Measurements from ENCODE around the gene CHL1. TPM values are rescaled to one million over a fixed set of nuclear protein-coding genes. Genes with fewer than 3 reads are reported as not detected.

The CHL1 gene
- total and polyA plus RNA-seq, 2 of the 8 experiments (the other 6 are each of a cell fraction or from before 2014, with no cell fraction given) = 0.05 to 0.99 TPM

DNA sequence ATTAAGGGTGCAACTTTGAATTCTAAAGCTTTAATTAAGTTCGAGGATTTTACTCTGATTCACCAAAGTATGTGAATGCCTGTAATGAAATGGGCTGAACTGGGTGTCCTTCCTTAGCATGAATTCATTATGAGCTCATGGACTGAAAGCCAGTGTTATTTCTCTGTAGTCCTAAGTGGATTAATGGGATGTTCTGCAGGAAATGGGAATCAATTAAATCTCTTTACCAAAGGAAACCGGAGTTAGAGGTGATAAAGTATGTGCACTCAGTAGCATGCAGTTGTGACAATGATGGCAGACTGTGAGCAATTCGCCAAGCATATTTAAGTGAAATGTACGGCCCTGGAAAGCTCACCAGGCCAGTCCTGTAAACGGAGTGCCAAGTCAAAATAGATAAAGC, 138.7 kb downstream of the CHL1 start:
- H2AFZ ChIP-seq (ENCODE audit: low read length) = no peak overlapping the region
- H3K4me3 ChIP-seq (ENCODE audit: extremely low read depth in 1 of 4, insufficient read depth in 2 of 4, low read depth in 3 of 4, low read length in 4 of 4) = no peak overlapping the region
- FAIRE-seq = no peak
- no peak overlapping the region for H3K27ac ChIP-seq (ENCODE audit: low read depth, low read length)
- no peaks in the 10 kb centered on the region for H3K79me2 ChIP-seq (ENCODE audit: control insufficient read depth in 1 of 2, insufficient read depth in 2 of 2, low read length in 2 of 2)
- H3K18ac ChIP-seq (ENCODE audit: extremely low read depth, low read length) = no peak overlapping the region
- H3K4ac ChIP-seq (replicated peaks; ENCODE audit: insufficient read length, low read depth, low read length) = no peak overlapping the region
- no peak overlapping the region for H2AK5ac ChIP-seq (ENCODE audit: low read depth, low read length)
- no peak overlapping the region for H4K91ac ChIP-seq (replicated peaks; ENCODE audit: insufficient read length, low read length)
- no peak overlapping the region for H4K8ac ChIP-seq (ENCODE audit: extremely low read depth, insufficient read depth, low read length)
- WGBS, 2 experiments (ENCODE audit: extremely low coverage in 1 of 2, insufficient coverage in 1 of 2, insufficient read length in 1 of 2, insufficient replicate concordance in 2 of 2, low coverage in 1 of 2, low lambda C conversion rate in 2 of 2, missing lambda C conversion rate in 1 of 2) = 91% methylated on average over 5 of the region's 5 CpGs; no CpG with 5 or more reads in 1 of the 2 experiments
- no peak overlapping the region for H3K23ac ChIP-seq (ENCODE audit: insufficient read length)
- TF ChIP-seq CBX8 (IDR thresholded peaks at IDR 0.05; ENCODE audit: borderline replicate concordance, low read depth, low read length) = no peak
- no peaks in the 10 kb centered on the region for H3K23me2 ChIP-seq (ENCODE audit: low read depth, low read length)
- H3K27me3 ChIP-seq (replicated peaks in 1 of 4; ENCODE audit: control insufficient read depth in 3 of 4, extremely low read depth in 1 of 4, insufficient read depth in 3 of 4, low read length in 3 of 4) = no peaks in the 10 kb centered on the region
- H3K79me1 ChIP-seq (ENCODE audit: low read depth, low read length) = no peaks in the 10 kb centered on the region
- no peak for DNase-seq (ENCODE audit: low read depth in 1 of 2, low spot score in 2 of 2)
- H4K5ac ChIP-seq (ENCODE audit: insufficient read length, low read depth, low read length) = no peak overlapping the region
- POLR2A ChIA-PET (ENCODE audit: partially characterized antibody) = no interaction called here
- H3K4me1 ChIP-seq (replicated peaks in 1 of 4; ENCODE audit: control insufficient read depth in 3 of 4, insufficient read depth in 4 of 4, low read length in 3 of 4) = peaks cover 0 to 3% (median 0%) of the 10 kb centered on the region in 4 experiments; a peak in 1 of 7 replicates
- no peaks in the 10 kb centered on the region for H3K9me3 ChIP-seq (ENCODE audit: insufficient read depth in 2 of 2, low read depth in 1 of 2, low read length in 1 of 2)
- no peak overlapping the region for H3K14ac ChIP-seq (ENCODE audit: insufficient read length)
- no peak overlapping the region for H3K56ac ChIP-seq (replicated peaks; ENCODE audit: insufficient read length, low read depth, low read length)
- CTCF ChIA-PET (ENCODE audit: partially characterized antibody) = interaction anchor here (1.8 kb wide), 1 partner anchor 19 kb away, joined by 8 read pairs; no protein-coding TSS in a partner anchor
- no peak overlapping the region for H3K9ac ChIP-seq (replicated peaks in 1 of 4; ENCODE audit: extremely low read depth in 1 of 4, low read depth in 3 of 4, low read length in 3 of 4)
- no peaks in the 10 kb centered on the region for H4K20me1 ChIP-seq (replicated peaks in 1 of 2; ENCODE audit: control insufficient read depth in 1 of 2, insufficient read depth in 2 of 2, low read length in 2 of 2)
- no peak overlapping the region for H2BK120ac ChIP-seq (replicated peaks; ENCODE audit: low read depth, low read length)
- H2BK15ac ChIP-seq (ENCODE audit: low read length) = no peak overlapping the region
- no peak overlapping the region for H2BK20ac ChIP-seq (ENCODE audit: low read length)
- no peak overlapping the region for H2BK5ac ChIP-seq (ENCODE audit: low read depth, low read length)
- H3K4me2 ChIP-seq (ENCODE audit: insufficient read depth in 1 of 2, low read depth in 2 of 2, low read length in 2 of 2) = no peak overlapping the region
- no peaks in the 10 kb centered on the region for H3K36me3 ChIP-seq (ENCODE audit: control insufficient read depth in 2 of 4, insufficient read depth in 4 of 4, low read length in 3 of 4)
- H2BK12ac ChIP-seq (ENCODE audit: low read depth, low read length) = no peak overlapping the region
